Measurements from ENCODE around the gene TRIM38.
"Not testable (repeated sequence)": the region's sequence is repeated elsewhere in the genome, so short reads cannot be mapped to it uniquely, and the experiment has no call there.

TRIM38 gene

DNA sequence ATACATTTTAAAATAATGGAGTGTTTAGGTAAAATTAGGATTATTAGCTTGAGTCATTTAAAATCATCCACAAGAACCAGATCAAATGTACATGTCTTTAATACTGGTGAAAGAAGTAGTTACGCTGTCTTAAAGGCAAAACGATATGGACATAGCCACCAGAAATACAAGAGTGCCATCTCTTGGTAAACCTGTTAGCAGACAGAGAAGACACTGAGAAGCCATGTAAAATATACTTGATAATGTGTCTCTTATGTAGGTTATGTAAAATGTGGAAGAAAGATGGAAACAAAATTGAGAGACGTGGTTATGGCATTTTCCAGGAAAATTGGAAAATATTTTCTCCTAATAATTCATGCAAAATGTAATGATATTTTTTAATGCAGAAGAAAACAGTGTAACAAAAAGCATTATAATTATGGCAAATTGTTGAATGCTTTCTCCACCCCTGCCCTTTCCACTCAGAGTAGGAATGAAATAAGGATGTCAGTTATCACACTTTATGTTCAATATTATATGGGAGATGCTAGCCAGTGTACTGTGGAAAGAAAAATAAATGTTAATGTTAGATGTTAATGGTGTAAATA, 19.9 kb upstream of the TRIM38 start:
- DNase-seq (ENCODE audit: low read depth): no peak

DNA sequence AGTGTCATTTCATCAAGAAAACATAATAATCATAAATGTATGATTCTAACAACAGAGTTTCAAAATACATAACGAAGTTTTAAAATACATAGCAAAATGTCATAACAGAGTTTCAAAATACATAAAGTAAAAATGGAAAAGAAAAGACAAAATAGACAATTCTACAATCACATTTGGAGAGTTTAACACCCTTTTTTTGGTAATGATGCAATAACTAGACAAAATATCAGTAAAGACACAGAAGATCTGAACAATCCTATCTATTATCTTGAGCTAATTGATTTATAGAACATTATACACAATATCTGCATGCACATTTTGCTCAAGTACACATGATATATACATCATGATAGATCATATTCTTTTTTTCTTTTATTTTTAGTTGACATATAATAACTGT, 18.7 kb upstream of the TRIM38 start:
- DNase-seq (ENCODE audit: low read depth): no peak

DNA sequence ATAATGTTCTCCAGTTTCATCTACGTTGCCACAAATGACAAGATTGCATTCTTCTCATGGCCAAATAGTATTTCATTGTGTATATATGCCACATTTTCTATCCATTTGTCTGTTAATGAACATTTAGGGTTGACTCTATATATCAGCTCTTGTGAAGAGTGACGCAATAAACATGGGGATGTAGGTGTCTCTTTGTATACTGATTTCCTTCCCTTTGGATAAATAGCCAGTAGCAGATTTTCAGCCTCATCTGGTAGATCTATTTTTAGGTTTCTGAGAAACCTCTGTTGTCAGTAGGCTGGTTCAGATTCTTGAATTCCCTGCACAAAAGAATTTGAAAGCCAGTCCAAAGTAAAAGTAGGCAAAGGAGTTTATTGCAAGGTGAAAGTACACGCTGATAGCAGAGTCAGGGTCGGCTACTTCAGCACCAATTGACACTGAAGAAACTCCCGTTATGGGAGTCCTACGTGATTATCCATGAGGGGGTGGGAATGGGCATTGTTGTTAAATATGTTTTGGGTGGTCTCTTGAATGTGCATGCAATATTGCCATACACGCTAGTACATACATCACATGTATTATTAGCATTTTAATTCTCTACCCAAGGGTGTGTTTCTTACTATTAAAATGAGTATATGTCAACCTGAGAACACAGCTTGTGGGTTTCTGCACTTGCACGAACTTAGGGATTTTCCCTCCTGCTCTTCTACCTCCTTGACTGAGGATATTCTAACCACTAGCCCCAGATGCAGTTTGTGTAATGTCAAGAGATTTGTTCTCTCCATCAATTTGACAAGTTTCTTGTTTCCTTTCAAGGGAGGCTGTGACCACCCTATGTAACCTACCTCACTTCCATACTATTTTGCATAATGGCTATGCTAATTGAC, 17.7 kb upstream of the TRIM38 start:
- no peak for DNase-seq (ENCODE audit: low read depth)

DNA sequence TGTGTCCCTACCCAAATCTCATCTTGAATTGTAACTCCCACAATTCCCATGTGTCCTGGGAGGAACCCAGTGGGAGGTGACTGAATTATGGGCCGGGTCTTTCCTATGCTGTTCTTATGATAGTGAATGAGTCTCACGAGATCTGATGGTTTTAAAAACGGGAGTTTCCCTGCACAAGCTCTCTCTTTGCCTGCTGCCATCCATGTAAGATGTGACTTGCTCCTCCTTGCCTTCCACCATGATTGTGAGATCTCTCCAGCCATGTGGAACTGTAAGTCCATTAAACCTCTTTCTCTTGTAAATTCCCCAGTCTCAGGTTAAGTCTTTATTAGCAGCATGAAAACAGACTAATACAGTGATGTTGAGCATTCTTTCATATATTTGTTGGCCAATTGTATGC, 16.9 kb upstream of the TRIM38 start:
- not testable (repeated sequence) for DNase-seq (ENCODE audit: low read depth)

DNA sequence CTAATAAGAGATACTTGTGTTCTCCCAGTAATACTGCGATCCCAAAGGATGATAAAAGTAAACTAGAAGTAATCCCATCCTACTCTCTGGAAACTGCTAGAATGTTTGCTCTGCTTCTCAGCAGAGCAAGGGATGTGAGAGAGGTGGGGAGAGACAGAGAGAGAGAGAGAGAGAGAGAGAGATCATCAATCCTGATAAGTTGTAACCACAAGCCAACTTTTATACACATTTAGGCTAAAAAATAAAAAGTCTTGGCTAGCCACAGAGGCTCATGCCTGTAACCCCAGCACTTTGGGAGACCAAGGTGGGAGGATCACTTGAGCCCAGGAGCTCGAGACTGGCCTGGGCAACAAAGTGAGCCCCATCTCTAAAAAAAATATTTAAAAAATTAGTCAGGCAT, 16.0 kb upstream of the TRIM38 start:
- no peak for DNase-seq (ENCODE audit: low read depth)

DNA sequence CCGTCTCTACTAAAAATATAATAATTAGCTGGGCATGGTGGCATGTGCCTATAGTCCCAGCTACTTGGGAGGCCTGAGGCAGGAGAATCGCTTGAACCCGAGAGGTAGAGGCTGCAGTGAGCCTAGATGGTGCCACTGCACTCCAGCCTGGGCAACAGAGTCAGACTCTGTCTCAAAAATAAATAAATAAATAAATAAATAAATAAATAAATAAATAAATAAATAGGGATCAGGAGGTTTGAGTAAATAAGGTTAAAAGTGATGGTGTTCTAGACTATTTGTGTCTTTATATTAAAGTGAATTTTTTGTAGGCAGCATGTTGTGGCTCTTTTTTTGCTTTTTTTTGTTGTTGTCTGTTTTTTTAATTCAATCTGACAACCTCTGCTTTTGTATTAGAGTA, 15.1 kb upstream of the TRIM38 start:
- DNase-seq (ENCODE audit: low read depth): not testable (repeated sequence)

DNA sequence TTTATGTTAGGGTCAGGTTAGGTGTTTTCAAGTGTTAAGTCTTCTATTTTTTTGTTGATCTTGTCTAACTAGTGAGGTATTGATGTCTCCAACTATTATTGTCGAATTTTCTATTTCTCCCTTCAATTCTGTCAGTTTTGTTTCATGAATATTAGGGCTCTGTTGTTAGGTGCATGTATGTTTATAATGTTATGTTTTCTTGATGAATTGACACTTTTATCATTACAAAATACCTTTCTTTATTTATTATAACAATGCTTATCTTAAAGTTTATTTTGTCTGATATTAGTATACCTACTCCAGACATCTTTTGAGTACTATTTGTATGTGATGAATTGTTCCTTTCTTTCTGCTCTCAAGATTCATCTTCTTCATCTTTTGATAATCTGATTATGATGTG, 12.9 kb upstream of the TRIM38 start:
- DNase-seq (ENCODE audit: low read depth): no peak

DNA sequence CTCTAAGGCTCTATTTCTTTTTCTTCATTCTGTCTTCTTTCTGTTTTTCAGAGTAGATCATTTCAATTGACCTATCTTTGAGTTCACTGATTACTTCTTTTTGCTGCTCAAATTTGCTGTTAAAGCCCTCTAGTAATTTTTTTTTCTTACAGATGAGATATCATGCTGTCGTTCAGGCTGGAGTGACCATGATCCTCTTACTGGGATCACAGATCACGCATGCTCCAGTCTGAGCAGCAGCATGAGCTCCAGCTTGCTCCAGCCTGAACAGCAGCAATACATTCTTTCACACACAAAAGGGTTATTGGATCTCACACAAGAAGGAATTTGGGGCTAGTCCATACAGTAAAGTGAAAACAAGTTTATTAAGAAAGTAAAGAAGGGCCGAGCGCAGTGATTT, 12.3 kb upstream of the TRIM38 start:
- no peak for DNase-seq (ENCODE audit: low read depth)

DNA sequence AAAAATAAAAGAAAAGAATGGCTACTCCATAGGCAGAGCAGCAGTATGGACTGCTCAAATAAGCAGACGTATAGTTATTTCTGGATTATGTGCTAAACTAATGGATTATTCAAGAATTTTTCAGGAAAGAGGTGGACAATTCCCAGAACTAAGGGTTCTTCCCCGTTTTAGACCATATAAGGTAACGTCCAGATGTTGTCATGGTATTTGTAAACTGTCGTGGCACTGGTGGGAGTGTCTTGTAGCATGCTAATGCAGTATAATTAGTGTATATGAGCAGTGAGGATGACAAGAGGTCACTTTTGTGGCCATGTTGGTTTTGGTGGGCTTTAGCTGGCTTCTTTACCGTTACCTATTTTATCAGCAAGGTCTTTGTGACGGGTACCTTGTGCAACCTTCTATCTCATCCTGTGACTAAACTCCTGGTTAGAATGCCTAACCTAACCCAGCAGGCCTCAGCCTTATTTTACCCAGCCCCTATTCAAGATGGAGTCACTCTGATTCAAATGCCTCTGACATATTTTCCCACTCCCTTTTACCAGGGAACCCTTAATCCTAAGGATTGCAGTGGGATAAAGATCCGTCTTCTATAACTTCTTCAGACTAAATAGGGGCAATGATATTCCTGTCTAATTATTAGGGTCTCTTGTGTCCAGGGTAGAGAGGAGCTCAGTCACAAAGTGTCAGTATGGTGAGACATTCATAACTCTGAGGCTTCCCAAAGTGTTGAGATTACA, 11.1 kb upstream of the TRIM38 start:
- no peak for DNase-seq (ENCODE audit: low read depth)

DNA sequence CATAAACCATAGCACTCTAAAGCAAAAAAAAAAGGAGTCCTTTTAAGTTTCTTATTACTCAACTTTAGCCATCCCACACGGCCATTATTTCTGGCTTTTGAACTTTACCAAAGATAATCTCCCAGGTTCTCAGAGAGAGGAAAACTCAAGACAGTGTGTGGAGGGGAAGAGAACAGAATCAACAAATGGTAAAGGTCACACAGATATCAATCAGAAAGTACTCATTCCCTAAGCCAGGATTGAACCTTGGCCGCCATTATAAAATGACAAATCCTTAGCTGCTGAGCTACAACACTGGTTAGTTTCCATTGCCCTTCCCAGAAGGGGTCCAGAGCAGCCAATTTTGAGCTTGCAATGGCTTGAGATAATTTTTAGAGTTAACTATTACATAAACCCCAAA, 10.1 kb upstream of the TRIM38 start:
- no peak for DNase-seq (ENCODE audit: low read depth)

DNA sequence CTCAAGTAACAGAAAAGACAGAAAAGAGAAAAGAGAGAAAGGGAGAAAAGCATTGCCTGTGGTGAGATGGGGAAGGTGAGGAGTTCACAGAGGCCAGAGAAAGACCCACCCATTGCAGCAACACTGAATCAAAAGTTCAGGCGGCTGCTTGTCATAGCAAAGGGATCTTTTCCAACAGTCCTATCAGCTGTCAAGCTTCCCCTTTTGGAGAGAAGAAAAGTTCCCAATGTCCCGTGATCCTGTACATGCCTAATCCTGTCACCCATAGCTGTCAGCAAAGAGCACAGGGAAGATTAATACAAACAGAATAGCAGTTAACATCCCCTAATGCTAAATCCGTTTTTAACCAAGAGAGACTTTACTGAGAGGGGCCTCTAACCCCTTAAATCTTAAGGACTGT, 8.9 kb upstream of the TRIM38 start:
- DNase-seq (ENCODE audit: low read depth): no peak

DNA sequence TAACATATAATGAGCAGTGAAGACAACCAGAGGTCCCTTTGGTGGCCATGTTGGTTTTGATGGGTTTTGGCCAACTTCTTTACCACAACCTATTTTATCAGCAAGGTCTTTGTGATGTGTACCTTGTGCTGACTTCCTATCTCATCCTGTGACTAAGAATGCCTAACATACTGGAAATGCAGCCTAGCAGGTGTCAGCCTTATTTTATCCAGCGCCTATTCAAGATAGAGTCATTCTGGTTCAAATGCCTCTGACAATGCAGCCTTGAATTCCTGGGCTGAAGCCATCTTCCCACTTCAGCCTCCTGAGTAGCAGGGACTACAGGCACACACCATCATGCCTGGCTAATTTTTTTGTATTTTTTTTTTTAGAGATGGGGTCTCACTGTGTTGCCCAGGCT, 7.8 kb upstream of the TRIM38 start:
- DNase-seq (ENCODE audit: low read depth): no peak

DNA sequence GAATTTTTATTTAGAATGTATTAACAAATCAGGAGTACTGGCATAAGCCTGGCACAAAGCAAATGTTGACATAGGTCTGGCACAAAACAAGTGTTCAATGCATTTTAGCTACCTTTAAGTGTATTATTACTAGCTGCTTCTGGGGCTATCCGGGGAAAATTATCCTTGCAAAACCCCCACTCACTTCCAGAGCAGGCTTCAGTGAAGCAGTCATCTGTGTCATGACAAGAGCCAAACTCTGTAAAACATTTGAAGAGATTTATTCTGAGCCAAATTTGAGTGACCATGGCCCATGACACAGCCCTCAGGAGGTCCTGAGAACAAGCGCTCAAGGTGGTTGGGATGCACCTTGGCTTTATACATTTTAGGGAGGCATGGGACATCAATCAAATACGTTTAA, 6.4 kb upstream of the TRIM38 start:
- no peak for DNase-seq (ENCODE audit: low read depth)

DNA sequence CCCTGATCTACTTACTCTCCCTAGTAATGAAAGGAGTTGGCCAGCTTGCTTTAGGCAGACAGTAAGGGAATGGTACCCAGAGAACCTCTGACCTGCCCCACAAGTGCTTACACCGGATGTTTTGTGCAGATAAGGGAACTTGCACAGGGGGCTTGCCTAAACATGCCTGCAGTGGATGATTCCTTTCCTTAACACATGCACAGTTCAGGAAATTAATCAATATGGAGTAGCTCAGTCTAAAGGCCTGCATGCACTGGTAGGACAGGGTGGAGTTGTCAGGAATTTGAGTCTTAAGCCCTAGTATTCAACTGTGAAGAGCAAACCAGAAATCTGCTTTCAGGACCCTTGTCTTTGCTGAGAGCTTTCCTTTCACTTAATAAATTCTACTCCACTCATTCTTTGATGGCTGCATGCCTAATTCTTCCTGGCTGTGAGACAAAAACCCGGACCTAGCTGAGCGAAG, 3.9 kb upstream of the TRIM38 start:
- no peak for DNase-seq (ENCODE audit: low read depth)

DNA sequence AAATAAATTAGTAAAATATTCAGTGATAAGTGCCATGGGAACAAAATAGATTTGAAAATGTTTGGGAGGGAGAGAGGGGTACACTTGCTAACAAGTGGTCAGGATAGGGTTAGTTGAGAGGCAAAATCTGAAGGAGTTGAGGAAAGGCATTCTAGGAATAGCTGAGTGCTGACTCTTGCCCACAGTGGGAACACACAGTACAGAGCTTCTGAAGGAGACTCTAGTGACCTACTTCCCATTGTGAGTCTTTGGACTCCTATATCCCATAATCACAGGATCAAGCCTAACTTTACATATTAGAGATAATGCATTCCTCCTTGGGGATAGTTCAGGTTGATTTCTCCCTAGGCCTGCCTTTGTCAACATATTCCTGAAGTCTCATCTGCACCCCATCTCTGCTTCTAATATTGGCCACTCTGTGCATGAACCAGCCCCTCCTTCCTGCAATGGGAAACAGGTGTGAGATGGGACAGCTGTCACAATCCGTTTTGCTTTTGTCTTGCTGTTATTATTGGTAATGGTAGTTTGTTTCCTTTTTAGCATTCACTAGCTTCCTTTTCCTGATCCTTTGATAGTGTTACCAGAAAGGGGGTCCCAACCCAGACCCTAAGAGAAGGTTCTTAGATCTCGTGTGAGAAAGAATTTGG, 2.6 kb upstream of the TRIM38 start:
- DNase-seq (ENCODE audit: low read depth): no peak

DNA sequence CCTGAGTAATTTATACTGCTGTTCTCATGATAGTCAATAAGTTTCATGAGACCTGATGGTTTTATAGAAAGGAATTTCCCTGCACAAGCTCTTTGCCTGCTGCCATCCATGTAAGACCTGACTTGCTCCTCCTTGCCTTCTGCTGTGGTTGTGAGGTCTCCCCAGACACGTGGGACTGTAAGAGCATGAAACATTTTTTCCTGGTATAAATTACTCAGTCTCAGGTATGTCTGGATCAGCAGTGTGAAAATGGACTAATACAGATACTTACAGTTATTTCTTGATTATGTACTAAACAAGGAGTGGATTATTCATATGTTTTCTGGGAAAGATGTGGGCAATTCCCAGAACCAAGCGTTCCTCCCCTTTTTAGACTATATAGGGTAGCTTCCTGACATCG, 1.9 kb upstream of the TRIM38 start:
- DNase-seq (ENCODE audit: low read depth): no peak

DNA sequence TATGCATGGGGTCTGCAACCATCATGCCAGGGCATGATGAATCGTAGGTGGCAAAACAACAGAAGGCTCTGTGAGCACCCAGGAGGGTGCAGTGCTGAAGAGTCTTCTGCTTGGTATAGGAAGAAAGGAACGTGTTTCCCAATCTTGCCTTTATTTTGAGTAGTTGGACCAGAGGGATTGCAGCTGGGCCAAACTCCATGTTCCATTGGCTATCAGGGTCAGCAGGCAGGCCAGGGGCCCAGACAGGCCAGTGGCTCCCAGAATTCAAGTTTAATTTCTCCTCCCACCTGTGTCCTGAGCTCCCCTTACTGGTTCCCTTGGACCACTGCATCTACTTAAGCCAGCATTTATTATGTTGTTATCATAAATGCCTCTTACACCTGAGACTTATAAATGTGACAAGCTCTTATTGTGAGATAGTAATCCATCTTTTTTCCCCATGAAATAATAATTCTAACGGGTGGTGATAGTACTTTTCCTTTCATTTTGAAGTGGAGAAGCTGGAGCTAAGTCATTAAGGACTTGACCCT, 918 bp upstream of the TRIM38 start:
- DNase-seq (ENCODE audit: low read depth): no peak

DNA sequence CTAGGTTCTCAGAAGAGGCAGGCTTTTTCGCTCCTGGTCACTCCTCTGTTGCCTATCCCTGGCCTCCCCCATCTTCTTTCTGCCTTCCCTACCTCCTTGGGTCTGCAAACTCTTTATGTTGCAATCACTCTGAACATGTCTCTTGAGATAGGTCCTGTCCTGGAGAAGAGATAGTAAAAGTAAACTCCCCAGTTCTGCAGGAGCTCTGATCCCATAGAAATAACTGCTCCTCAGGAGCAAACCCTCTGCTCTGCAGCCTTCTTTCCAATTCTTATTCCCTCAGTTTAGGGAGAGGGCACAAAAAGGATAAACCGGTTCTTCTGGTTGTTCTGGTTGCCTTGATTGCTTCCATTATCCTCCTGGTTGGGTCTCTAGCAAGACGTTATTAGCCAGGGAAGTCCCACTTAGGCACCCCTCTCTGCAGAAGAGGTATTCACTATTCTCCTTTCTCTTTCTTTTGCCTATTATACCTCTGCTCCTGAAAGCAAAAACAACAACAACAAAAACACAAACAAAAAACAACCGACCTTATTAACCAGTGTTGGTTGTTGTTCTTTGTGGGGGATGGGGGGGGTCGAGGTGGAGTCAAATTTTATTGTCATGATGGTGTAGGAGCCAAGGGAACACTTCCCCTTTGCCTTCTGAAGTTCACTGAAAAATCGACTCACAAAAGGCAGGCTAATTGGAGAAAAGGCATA, 973 bp downstream of the TRIM38 start:
- DNase-seq (ENCODE audit: low read depth): no peak

DNA sequence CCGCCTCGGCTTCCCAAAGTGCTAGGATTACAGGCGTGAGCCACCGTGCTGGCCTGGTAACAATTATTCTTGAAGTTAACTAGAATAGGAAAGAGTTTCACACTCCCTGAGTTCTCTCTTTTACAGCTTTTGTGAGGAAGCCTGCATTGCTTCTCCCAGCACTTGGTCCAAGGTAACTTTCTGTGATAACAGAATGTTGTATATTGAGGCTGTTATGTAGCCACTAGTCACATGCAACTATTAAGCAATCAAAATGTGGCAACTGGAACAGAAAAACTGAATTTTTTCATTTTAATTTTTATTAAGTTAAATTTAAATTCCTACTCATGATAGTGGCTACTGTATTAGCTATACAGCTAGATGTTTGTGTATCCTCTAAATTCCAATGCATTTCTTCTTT, 2.5 kb downstream of the TRIM38 start:
- DNase-seq (ENCODE audit: low read depth): no peak

DNA sequence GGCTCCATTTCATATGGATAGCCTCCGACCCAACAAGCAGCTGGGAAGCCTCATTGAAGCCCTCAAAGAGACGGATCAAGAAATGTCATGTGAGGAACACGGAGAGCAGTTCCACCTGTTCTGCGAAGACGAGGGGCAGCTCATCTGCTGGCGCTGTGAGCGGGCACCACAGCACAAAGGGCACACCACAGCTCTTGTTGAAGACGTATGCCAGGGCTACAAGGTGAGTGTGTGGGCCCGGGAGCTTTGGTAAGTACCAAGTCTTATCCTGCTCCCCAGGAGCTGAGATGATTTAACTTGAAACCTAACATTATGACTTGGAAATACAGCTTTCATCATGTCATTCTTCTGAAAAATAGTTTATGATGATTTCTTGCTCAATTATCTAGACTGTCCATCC, 4.1 kb downstream of the TRIM38 start:
- DNase-seq (ENCODE audit: low read depth): no peak

DNA sequence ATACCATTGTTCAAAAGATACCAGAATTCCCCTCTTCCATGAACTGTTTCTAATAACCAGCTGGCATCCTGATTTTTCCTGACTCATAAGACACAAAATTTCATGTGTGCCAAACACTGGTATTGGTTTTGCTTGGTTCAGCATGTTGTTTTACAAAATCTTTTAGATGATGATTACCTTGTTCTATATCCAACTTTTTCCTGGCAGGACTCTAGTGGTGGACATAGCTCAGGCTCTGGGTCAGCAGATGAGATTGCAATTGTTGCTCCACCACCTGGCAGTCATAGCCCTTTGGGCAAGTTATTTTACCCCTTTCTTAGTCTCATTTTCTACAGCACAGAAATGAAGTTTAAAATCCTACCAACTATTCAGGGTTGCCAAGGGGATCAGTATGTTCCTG, 6.2 kb downstream of the TRIM38 start:
- no peak for DNase-seq (ENCODE audit: low read depth)

All from stimulated activated CD8-positive, alpha-beta memory T cell treated with anti-CD3 and anti-CD28 coated beads, Interleukin-12 subunit alpha, Interleukin-12 subunit beta, amount 100 ng/mL, for 1 hour (primary cell).